MG63 (cell line): ENCODE results near the gene PRKAG3. TPM values are rescaled to one million over a fixed set of nuclear protein-coding genes. Genes with fewer than 3 reads are reported as not detected.

Experiments used
- DNase-seq: peaks from one replicate; pipeline ENCODE4 v3.0.0-alpha.2; 2020
- H3K27me3 ChIP-seq: fragments of 250-450 bp; sonication (Bioruptor Pico); 2 replicates; pipeline ENCODE4 v1.5.1; 2020; ENCODE audit warnings: mild to moderate bottlenecking, moderate library complexity
- H3K36me3 ChIP-seq: fragments of 250-450 bp; sonication (Bioruptor Pico); 2 replicates; pipeline ENCODE4 v1.5.1; 2020; ENCODE audit warnings: mild to moderate bottlenecking, moderate library complexity
- H3K4me3 ChIP-seq: fragments of 250-450 bp; sonication (Bioruptor Pico); 2 replicates; pipeline ENCODE4 v1.5.1; 2020; ENCODE audit warnings: mild to moderate bottlenecking, moderate library complexity
- H3K9me3 ChIP-seq: fragments of 250-450 bp; sonication (Bioruptor Pico); 2 replicates; pipeline ENCODE4 v1.5.1; 2020; ENCODE audit warnings: mild to moderate bottlenecking, moderate library complexity
- total RNA-seq: library from RNA; depleted of rRNA; stranded (reverse); fragments of >200 nt; shearing (Covaris generic); gene quantifications from 2 replicates; pipeline ENCODE4 v1.2.3, GENCODE V29; 2014; ENCODE audit warnings: low replicate concordance; rRNA removed

The PRKAG3 gene
- not detected in 2 replicates for total RNA-seq

GRCh38 chr2:218831378-218831990, at the start of gene PRKAG3:
TSS of gene PRKAG3 (minus strand) at chr2:218831803.
- no peaks in the 10 kb centered on the region for H3K27me3 ChIP-seq
- no peaks in the 10 kb centered on the region for H3K9me3 ChIP-seq
- no peak within 1 kb of the TSS for H3K4me3 ChIP-seq
- no peaks in the 10 kb centered on the region for H3K36me3 ChIP-seq
- DNase-seq, result no peak

DNA sequence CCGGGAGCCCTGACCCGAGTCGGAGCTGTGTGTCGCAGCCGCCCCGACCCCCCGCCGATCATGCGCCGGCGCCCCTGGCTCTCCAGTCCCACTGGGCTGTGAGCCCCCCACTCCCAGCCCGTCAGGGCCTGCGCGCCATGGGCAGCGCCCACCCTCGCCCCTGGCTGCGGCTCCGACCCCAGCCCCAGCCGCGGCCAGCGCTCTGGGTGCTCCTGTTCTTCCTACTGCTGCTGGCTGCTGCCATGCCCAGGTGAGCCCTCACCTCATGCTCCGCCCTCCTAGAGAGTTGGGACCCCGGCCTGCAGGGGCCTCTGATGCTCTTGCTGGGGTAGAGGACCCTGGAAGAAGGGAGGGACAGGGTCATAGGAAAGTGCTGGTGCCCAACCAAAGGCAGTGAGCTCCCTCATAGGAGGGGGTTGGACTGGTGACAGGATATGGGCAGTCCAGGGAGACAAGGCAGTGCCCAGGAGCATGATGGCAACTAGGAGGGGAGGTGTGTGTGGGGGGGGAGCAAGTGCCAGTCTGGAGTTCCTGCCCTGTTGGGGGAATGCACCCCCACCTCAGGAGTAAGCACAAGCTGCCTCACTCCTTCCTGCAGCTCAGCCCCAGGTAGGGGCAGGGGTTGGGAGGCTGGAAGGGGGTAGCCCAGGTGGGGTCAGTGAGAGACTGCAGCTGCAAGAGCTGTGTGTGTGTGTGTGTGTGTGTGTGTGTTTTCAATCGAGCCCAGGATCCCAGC, 49.4 kb upstream of the PRKAG3 start:
- no peak for DNase-seq
- H3K9me3 ChIP-seq, result no peaks in the 10 kb centered on the region
- H3K4me3 ChIP-seq, result no peak overlapping the region
- 0 out of 2 replicates have a peak, but pooled peaks cover 5% of the 10 kb centered on the region for H3K27me3 ChIP-seq
- no peaks in the 10 kb centered on the region for H3K36me3 ChIP-seq

DNA sequence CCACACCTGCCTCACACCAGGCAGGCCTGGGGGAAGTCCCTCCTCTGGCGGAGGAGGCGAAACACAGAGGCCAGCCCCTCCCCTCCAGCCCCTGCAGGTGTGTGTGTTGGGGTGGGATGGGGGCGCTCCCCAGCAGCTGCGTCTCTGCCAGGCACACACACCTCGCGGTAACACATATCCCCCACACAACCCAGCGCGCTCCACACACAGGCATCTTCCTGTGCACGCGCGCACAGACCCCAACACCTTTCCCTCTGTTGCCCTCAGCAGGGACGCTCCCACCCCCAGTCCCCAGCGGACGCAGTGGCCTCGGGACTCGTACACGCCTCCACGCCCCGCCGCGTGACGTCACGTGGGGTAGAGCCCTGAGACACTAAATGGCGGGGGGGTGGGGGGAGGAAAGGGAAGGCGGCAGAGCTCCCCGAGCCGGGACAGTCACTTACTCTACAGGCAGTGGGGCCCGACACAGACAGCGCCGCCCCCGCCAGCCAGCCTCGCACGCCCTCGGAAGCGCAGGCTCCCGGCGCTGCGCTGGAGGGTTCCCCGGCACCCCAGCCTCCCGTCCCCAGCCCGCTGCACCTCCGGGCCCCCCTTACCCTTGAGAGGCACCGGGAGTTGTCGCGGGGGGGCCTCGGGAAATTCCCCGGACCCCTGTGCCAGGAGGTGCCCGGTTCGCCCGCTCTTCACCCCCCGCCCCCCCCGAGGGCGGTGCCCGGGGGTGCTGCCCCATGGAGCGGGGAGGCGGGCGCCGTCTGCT, 48.7 kb upstream of the PRKAG3 start, which contains the start of gene WNT10A:
TSS of gene WNT10A (plus strand) at position 751 of the 757 bp plus-strand sequence. CDS start 144 bp downstream, outside the sequence.
- DNase-seq, result no peak
- H3K4me3 ChIP-seq, result no peak within 1 kb of the TSS
- H3K36me3 ChIP-seq, result no peaks in the 10 kb centered on the region
- H3K27me3 ChIP-seq, result 0 out of 2 replicates have a peak, but pooled peaks cover 6% of the 10 kb centered on the region
- H3K9me3 ChIP-seq, result no peaks in the 10 kb centered on the region

DNA sequence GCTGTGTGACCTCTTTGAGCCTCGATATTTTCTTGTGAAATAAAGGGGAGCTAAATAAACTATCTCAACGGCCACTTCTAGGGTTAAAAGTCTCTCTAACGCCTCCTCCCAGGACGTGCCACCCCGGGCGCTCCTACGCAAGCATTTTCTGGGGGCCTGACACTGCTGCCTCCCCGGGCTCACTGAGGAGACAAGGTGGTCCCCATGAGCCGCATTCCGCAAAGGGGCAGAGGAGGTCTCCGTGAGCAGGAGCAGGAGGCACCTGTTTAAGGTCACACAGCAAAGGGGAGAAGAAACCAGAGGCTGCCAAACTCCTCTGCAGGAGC, 48.1 kb upstream of the PRKAG3 start:
- no peaks in the 10 kb centered on the region for H3K36me3 ChIP-seq
- peaks cover 6% of the 10 kb centered on the region; the same call in 1 of the 2 replicates for H3K27me3 ChIP-seq
- no peak for DNase-seq
- H3K4me3 ChIP-seq, result no peak overlapping the region
- no peaks in the 10 kb centered on the region for H3K9me3 ChIP-seq

DNA sequence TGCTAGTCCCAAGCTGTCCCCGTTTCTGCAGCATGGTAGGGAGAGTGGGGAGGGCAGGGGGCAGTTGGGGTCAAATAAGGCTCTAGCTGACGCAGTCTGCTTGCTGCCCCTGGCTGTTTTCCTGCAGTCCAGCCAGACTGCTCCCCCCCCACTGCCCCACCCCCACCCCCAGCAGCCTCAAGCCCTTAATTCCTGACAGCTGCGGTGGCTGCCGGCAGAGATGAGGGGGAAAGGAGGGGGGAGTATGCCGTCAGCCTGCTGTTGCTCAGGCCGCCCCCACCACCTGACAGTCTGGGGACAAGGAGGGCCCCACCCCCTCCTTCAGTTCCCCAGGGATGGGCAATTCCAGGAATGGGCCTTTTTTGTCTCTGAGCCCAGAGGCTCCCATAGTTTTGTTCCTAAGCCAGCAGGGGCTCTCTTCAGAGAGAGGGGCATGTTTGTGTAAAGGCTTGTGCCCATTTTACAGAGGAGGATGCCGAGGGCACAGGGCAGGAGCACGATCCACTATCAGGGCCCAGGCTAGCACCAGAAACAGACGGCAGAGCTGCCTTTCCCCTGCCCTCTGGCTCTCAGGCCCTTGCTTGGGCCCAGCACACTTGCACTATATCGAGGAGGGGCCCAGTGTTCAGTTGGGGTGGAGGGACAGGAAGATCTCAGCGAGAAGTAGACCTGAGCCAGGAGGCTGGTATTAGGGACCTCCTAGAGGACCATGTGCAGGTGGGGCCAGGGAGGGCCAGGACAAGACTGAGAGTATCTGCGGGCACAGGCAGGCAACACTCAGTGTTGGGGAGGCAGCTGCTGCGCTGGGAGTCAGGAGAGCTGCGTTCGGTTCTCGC, 47.5 kb upstream of the PRKAG3 start:
- Histone ChIP-seq H3K36me3 (no peaks in the 10 kb centered on the region), H3K9me3 (no peaks in the 10 kb centered on the region), H3K4me3 (no peak overlapping the region), H3K27me3 (peaks cover 6% of the 10 kb centered on the region; the same call in 1 of the 2 replicates)
- no peak for DNase-seq

GRCh38 chr2:218878486-218878885, 46.9 kb upstream of the PRKAG3 start:
- peaks cover 6% of the 10 kb centered on the region; the same call in 1 of the 2 replicates for H3K27me3 ChIP-seq
- no peaks in the 10 kb centered on the region for H3K36me3 ChIP-seq
- no peak overlapping the region for H3K4me3 ChIP-seq
- DNase-seq, result no peak
- no peaks in the 10 kb centered on the region for H3K9me3 ChIP-seq

DNA sequence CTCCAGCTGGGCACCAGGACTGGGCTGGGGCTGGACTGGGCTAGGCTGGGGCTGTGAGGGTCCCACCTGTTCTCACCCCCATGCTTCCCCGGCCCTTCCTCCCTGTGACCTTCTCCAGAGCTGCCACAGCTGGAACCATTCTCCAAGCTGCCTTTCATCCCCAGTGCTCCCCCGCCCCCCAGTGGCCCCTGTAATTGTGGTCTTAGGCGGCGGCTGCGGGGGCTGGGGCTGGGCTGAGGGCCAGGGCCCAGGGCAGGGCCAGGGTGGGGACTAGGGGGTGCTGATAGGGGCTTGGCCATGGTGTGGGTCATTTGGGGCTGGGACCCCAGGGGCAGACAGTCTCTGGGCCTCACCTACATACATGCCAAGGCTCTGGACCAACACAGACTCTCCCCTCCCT, 46.3 kb upstream of the PRKAG3 start:
- H3K9me3 ChIP-seq, result no peaks in the 10 kb centered on the region
- H3K4me3 ChIP-seq, result no peak overlapping the region
- no peak for DNase-seq
- H3K27me3 ChIP-seq, result peaks cover 9% of the 10 kb centered on the region; the same call in 1 of the 2 replicates
- H3K36me3 ChIP-seq, result no peaks in the 10 kb centered on the region

- H3K27me3 ChIP-seq, result peaks cover 9% of the 10 kb centered on the region; the same call in 1 of the 2 replicates
- H3K36me3 ChIP-seq, result no peaks in the 10 kb centered on the region
- no peak for DNase-seq
- no peaks in the 10 kb centered on the region for H3K9me3 ChIP-seq
- no peak overlapping the region for H3K4me3 ChIP-seq
Measured at GRCh38 chr2:218877331-218877730, 45.7 kb upstream of the PRKAG3 start.

- Histone ChIP-seq H3K4me3 (no peak overlapping the region), H3K27me3 (peaks cover 9% of the 10 kb centered on the region; the same call in 1 of the 2 replicates), H3K9me3 (no peaks in the 10 kb centered on the region), H3K36me3 (no peaks in the 10 kb centered on the region)
- peak; percentile 26 for DNase-seq
Measured at GRCh38 chr2:218876562-218877219, 45.1 kb upstream of the PRKAG3 start.

DNA sequence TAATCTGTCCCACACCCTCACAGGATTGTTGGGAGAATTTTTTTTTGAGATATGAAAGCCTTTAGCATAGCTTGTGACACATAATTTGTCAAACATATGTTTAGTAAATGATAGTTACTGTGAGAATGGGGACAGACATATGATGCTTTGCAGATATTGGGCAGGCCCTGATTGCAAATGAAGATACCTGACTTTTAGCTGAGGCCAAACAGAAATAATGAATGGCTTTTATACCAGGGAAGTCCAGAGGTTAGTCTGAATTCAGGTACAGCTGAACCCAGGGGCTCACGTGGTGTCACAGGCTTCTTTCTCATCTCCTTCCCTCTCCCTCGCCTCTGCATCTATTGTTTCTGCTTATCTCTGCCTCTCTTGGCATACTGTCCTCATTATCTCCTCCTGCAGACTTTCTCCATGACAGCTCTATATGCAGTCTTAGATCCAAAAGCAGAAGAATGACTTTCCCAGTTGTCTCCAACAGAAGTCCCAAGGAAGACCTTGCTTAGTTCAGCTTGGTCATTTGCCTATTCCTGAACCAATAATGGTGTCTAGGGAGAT, 44.2 kb upstream of the PRKAG3 start:
- H3K4me3 ChIP-seq, result no peak overlapping the region
- peaks cover 13% of the 10 kb centered on the region; the same call in 1 of the 2 replicates for H3K27me3 ChIP-seq
- H3K9me3 ChIP-seq, result no peaks in the 10 kb centered on the region
- no peak for DNase-seq
- H3K36me3 ChIP-seq, result no peaks in the 10 kb centered on the region

DNA sequence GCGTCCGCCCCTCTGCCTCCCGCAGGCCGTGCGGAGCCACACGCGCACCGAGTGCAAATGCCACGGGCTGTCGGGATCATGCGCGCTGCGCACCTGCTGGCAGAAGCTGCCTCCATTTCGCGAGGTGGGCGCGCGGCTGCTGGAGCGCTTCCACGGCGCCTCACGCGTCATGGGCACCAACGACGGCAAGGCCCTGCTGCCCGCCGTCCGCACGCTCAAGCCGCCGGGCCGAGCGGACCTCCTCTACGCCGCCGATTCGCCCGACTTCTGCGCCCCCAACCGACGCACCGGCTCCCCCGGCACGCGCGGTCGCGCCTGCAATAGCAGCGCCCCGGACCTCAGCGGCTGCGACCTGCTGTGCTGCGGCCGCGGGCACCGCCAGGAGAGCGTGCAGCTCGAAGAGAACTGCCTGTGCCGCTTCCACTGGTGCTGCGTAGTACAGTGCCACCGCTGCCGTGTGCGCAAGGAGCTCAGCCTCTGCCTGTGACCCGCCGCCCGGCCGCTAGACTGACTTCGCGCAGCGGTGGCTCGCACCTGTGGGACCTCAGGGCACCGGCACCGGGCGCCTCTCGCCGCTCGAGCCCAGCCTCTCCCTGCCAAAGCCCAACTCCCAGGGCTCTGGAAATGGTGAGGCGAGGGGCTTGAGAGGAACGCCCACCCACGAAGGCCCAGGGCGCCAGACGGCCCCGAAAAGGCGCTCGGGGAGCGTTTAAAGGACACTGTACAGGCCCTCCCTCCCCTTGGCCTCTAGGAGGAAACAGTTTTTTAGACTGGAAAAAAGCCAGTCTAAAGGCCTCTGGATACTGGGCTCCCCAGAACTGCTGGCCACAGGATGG, 42.0 kb upstream of the PRKAG3 start:
- Histone ChIP-seq H3K4me3 (no peak overlapping the region), H3K27me3 (peaks cover 13% of the 10 kb centered on the region; the same call in 1 of the 2 replicates), H3K9me3 (no peaks in the 10 kb centered on the region)

GRCh38 chr2:218872645-218873358, 41.2 kb upstream of the PRKAG3 start:
- Histone ChIP-seq H3K27me3 (peaks cover 13% of the 10 kb centered on the region; the same call in 1 of the 2 replicates), H3K9me3 (no peaks in the 10 kb centered on the region), H3K36me3 (no peaks in the 10 kb centered on the region), H3K4me3 (no peak overlapping the region)
- DNase-seq, result no peak

More for the DNA sequence above, 42.0 kb upstream of the PRKAG3 start:
- DNase-seq, result no peak
- H3K36me3 ChIP-seq, result no peaks in the 10 kb centered on the region

GRCh38 chr2:218871345-218872302, 40.0 kb upstream of the PRKAG3 start:
- no peak for DNase-seq
- H3K9me3 ChIP-seq, result no peaks in the 10 kb centered on the region
- H3K4me3 ChIP-seq, result no peak overlapping the region
- H3K36me3 ChIP-seq, result no peaks in the 10 kb centered on the region
- peaks cover 13% of the 10 kb centered on the region; the same call in 1 of the 2 replicates for H3K27me3 ChIP-seq
